WTC11 (cell line): ENCODE results near the gene RPL13A.

Source experiments
- ATF6 ChIP-seq: sonication (generic); formaldehyde crosslinking; IDR thresholded peaks from 2 replicates; pipeline ENCODE4 v1.8.1; 2023; ENCODE audit warnings: mild to moderate bottlenecking, missing genetic modification reagents
- CTCF ChIP-seq: fragments of 200-600 bp; IDR thresholded peaks from 2 replicates; pipeline ENCODE4 v1.8.0; 2022; ENCODE audit warnings: antibody characterized with exemption
- E2F4 ChIP-seq: sonication (generic); formaldehyde crosslinking; IDR thresholded peaks from 2 replicates; pipeline ENCODE4 v1.8.1; 2022; ENCODE audit warnings: low read depth, mild to moderate bottlenecking, moderate library complexity, missing genetic modification reagents, borderline replicate concordance
- ESRRA ChIP-seq: sonication (generic); formaldehyde crosslinking; IDR thresholded peaks from 2 replicates; pipeline ENCODE4 v1.8.1; 2022; ENCODE audit warnings: mild to moderate bottlenecking, missing genetic modification reagents, borderline replicate concordance
- FOXP1 ChIP-seq: sonication (generic); formaldehyde crosslinking; IDR thresholded peaks from 2 replicates; pipeline ENCODE4 v1.8.0; 2022; ENCODE audit warnings: missing genetic modification reagents, mild to moderate bottlenecking, moderate library complexity, borderline replicate concordance
- USF1 ChIP-seq: sonication (generic); formaldehyde crosslinking; IDR thresholded peaks from 2 replicates; pipeline ENCODE4 v1.8.0; 2022; ENCODE audit warnings: mild to moderate bottlenecking, missing genetic modification reagents

- TF ChIP-seq CTCF (no peak), USF1 (CRISPR knock-in tag) (no peak), ATF6 (CRISPR knock-in tag) (no peak), ESRRA (CRISPR knock-in tag) (no peak), FOXP1 (CRISPR knock-in tag) (no peak), E2F4 (no peak)
Measured at GRCh38 chr19:49463960-49464740, 23.3 kb upstream of the RPL13A start.
